Progenitor cell of endocrine pancreas (in vitro differentiated cells): ENCODE results near the gene NNMT. TPM values are rescaled to one million over a fixed set of nuclear protein-coding genes. Genes with fewer than 3 reads are reported as not detected.

Source experiments
- DNase-seq: peaks from one replicate; pipeline ENCODE4 v3.0.0; 2021; ENCODE audit warnings: low spot score; ENCODE audit not compliant: unreplicated experiment
- H3K27ac Mint-ChIP-seq: 2 replicates; pipeline ENCODE4 v1.8.0; 2021; ENCODE audit warnings: mild to moderate bottlenecking, moderate library complexity, mixed read lengths
- H3K27me3 Mint-ChIP-seq: 2 replicates; pipeline ENCODE4 v1.8.0; 2021; ENCODE audit warnings: mixed read lengths
- H3K36me3 Mint-ChIP-seq: 2 replicates; pipeline ENCODE4 v1.8.0; 2022; ENCODE audit warnings: mixed read lengths; ENCODE audit not compliant: insufficient read depth
- H3K4me1 Mint-ChIP-seq: 2 replicates; pipeline ENCODE4 v1.8.0; 2021; ENCODE audit warnings: low read depth, mixed read lengths
- H3K4me3 Mint-ChIP-seq: 2 replicates; pipeline ENCODE4 v1.8.0; 2021; ENCODE audit warnings: low read depth, mild to moderate bottlenecking, moderate library complexity, mixed read lengths
- H3K9me3 Mint-ChIP-seq: 2 replicates; pipeline ENCODE4 v1.8.0; 2021; ENCODE audit warnings: low read depth, mixed read lengths
- total RNA-seq: library from RNA; stranded (reverse); gene quantifications from 2 replicates; pipeline ENCODE4 v1.2.1, GENCODE V29; 2021
- TF ChIP-seq, protein P1 (sequence below): fragments of 200-600 bp; sonication (generic); IDR thresholded peaks from one replicate; pipeline ENCODE4 v1.5.0; 2021; ENCODE audit warnings: antibody characterized with exemption, mild to moderate bottlenecking; ENCODE audit not compliant: unreplicated experiment

NNMT gene
- total RNA-seq, 1 donor from 2014 or later, result 2.4 TPM

DNA sequence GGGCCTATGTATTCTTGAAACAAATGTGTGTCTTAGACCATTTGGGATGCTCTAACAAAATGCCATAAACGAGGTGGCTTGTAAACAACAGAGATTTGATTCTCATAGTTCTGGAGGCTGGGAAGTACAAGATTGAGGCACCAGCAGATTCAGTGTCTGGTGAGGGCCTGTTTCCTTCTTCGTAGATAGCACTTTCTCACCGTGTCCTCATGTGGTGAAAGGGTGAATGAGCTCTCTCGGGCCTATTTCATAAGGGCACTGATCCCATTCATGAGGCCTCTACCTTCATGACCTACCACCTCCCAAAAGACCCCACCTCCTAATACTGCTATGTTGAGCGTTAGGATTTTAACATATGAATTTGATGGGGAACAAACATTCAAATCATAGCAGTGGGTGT is 6.4 kb upstream of the NNMT start:
- TF ChIP-seq, protein P1, sequence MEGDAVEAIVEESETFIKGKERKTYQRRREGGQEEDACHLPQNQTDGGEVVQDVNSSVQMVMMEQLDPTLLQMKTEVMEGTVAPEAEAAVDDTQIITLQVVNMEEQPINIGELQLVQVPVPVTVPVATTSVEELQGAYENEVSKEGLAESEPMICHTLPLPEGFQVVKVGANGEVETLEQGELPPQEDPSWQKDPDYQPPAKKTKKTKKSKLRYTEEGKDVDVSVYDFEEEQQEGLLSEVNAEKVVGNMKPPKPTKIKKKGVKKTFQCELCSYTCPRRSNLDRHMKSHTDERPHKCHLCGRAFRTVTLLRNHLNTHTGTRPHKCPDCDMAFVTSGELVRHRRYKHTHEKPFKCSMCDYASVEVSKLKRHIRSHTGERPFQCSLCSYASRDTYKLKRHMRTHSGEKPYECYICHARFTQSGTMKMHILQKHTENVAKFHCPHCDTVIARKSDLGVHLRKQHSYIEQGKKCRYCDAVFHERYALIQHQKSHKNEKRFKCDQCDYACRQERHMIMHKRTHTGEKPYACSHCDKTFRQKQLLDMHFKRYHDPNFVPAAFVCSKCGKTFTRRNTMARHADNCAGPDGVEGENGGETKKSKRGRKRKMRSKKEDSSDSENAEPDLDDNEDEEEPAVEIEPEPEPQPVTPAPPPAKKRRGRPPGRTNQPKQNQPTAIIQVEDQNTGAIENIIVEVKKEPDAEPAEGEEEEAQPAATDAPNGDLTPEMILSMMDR, result no peak
- Mint-ChIP-seq H3K4me3 (no peak overlapping the region), H3K4me1 (peaks cover 15% of the 10 kb centered on the region), H3K27me3 (peaks cover 18% of the 10 kb centered on the region), H3K9me3 (peaks cover 8% of the 10 kb centered on the region), H3K36me3 (peaks cover 4% of the 10 kb centered on the region), H3K27ac (no peak overlapping the region)
- no peak for DNase-seq

DNA sequence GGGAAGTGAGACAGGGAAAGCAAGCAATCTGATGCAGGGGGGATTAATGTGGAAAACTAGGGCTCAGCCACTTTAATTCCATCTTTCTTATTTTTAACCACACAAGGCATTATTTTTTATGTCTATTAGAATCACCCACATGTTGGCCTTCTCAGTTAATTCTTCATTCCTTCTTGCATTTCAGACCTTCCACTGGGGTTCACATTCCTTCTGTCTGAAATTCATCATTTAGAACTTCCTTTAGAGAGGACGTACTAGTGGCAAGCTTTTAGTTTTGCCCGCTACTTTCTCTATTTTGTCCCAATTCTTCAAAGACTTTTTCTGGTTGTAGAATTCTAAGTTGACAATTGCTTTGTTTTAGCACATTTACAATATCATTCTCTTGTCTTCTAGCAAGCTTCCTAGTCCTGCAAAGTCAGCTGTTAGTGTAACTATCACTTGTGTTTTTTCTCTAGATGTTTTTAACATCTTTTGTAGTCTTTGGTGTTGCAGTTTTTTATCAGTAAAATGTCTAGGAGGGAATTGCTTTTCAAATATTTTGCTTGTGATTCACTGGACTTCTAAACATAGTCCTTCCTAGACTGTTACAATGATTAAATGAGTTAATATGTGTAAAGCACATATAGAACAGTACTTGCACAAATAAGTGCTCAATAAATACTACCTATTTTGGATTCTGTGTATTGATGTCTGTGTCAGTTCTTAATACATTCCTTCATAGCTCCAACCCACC is 5.5 kb upstream of the NNMT start:
- TF ChIP-seq, protein P1, result no peak
- Mint-ChIP-seq H3K27ac (no peak overlapping the region), H3K4me1 (peaks cover 18% of the 10 kb centered on the region), H3K36me3 (peaks cover 4% of the 10 kb centered on the region), H3K4me3 (no peak overlapping the region), H3K27me3 (peaks cover 16% of the 10 kb centered on the region), H3K9me3 (peaks cover 8% of the 10 kb centered on the region)
- no peak for DNase-seq

DNA sequence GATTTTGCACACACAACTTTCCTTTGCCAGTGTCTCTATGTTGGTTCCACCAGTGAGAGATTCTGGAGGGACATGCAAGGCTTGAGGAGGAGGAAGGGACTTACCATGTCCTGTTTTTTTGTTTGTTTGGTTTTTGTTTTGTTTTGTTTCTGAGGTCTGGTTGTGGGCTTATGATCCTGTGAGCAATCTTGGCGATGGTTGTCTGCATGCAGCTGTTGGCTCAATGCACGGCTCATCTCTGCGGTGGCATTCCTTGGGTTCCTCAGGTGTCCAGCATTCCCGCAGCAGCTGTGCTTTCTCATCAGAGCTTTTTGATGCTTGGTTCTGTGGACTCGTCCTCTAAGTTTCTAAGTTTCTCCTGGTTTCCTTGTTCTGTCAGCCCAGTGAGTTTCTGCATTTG is 4.8 kb upstream of the NNMT start:
- H3K9me3 Mint-ChIP-seq, result peaks cover 8% of the 10 kb centered on the region
- H3K27me3 Mint-ChIP-seq, result peaks cover 12% of the 10 kb centered on the region
- no peak for DNase-seq
- TF ChIP-seq, protein P1, result no peak
- peaks cover 23% of the 10 kb centered on the region for H3K4me1 Mint-ChIP-seq
- H3K27ac Mint-ChIP-seq, result no peak overlapping the region
- no peak overlapping the region for H3K4me3 Mint-ChIP-seq
- peaks cover 4% of the 10 kb centered on the region for H3K36me3 Mint-ChIP-seq

DNA sequence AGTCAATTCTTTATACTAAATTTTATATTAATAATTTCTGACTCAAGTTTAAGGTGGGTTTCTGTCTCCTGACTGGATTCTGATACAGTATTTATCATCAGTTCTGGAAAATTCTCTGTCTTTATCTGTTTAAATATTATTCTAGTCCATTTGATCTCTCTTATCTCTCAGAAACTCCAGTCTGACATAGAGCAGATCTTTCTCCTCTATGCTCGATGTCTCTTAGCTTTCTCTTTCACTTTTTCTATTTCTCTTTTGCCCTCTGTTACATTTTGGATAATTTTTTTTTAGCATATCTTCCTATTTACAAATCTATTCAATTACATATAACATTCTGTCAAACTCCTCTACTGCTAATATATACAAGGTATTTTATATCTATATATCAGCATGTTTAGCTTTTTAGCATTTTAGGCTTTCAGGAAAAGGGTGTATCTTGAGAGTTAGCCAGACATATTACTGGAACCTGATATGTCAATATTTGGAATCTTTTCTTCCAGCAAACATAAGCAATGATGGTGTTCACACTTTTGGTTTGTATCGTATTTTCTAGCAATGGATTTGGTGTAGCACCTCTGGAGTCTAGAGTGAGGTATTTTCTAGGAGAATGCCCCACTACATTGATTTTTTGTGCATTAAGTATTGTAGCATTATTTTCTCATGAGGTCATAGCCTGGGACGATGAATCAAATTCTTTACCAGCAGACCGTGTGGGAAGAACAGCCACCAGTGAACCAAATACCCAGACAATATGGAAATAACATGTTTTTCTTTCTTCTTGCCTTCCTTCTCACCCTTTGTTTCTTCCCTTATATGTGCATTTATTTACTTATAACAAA is 4.1 kb upstream of the NNMT start:
- Mint-ChIP-seq H3K4me3 (no peak overlapping the region), H3K9me3 (peaks cover 8% of the 10 kb centered on the region), H3K36me3 (peaks cover 4% of the 10 kb centered on the region), H3K4me1 (peaks cover 23% of the 10 kb centered on the region), H3K27ac (peak overlapping the region; percentile 86), H3K27me3 (peaks cover 9% of the 10 kb centered on the region)
- no peak for DNase-seq
- TF ChIP-seq, protein P1, result no peak

DNA sequence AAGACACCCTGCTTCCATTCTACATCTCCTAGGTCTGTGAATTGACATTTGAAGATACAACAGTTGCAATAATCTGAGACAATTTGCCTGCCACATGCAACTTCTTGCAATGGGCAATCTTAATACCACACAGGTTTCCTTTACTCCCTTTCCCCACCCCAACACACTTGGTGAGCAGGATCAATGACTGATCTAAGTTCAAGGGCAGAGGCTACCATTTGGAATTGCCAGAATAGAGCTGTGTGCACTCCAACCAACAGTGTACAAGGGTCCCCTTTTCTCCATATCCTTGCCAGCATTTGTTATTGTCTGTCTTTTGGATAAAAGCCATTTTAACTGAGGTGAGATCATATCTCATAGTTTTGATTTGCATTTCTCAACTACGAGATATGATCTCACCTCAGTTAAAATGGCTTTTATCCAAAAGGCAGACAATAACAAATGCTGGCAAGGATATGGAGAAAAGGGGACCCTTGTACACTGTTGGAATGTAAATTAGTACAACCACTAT is 2.9 kb upstream of the NNMT start:
- Mint-ChIP-seq H3K27ac (peak overlapping the region; percentile 45), H3K4me3 (no peak overlapping the region), H3K4me1 (peaks cover 23% of the 10 kb centered on the region), H3K9me3 (peaks cover 11% of the 10 kb centered on the region), H3K36me3 (peaks cover 6% of the 10 kb centered on the region), H3K27me3 (peaks cover 7% of the 10 kb centered on the region)
- TF ChIP-seq, protein P1, result no peak
- no peak for DNase-seq
